Peyer's patch (tissue), 4 donors: ENCODE measurements around the gene OSBPL5.

Source experiments
- CTCF ChIP-seq, 6 experiments: fragments of 450-650 bp in 4 of 6; fragments of 200-600 bp in 2 of 6; sonication (generic) in 1 of 6; IDR thresholded peaks; one replicate each; pipeline ENCODE4 v1.5.1; 2017 to 2019; ENCODE audit warnings: antibody characterized with exemption in 6 of 6, mild to moderate bottlenecking in 3 of 6, moderate library complexity in 1 of 6
- POLR2A ChIP-seq, 2 donors: fragments of 450-650 bp; IDR thresholded peaks; one replicate each; pipeline ENCODE4 v1.5.1; 2017; ENCODE audit warnings: antibody characterized with exemption in 2 of 2, mild to moderate bottlenecking in 2 of 2, moderate library complexity in 2 of 2

GRCh38 chr11:3086114-3086513 lies 79.0 kb downstream of the OSBPL5 start:
- no peak for TF ChIP-seq CTCF (IDR thresholded peaks at IDR 0.05)
- TF ChIP-seq POLR2A (IDR thresholded peaks at IDR 0.05) = no peak
